Measurements from ENCODE around the gene CHIT1. TPM values are rescaled to one million over a fixed set of nuclear protein-coding genes. Genes with fewer than 3 reads are reported as not detected.

CHIT1 gene
- total RNA-seq, 1 donor from 2014 or later = 17.4 TPM

Other genes with a start within 250 kb of the CHIT1 start
- 48.7 TPM for gene TMEM183A, start 222.3 kb downstream of the CHIT1 start, total RNA-seq
- 0.55 TPM for gene PPFIA4, start 203.2 kb downstream of the CHIT1 start, total RNA-seq
- not detected for gene MYOG, start 143.7 kb downstream of the CHIT1 start, total RNA-seq
- gene ADORA1, start 101.9 kb downstream of the CHIT1 start, total RNA-seq = 2.7 TPM
- gene MYBPH, start 53.8 kb downstream of the CHIT1 start, total RNA-seq = 0.22 TPM
- 346 TPM for gene CHI3L1, start 43.0 kb downstream of the CHIT1 start, total RNA-seq
- gene BTG2, start 75.8 kb upstream of the CHIT1 start, total RNA-seq = 178 TPM
- gene FMOD, start 121.4 kb upstream of the CHIT1 start, total RNA-seq = 95.2 TPM
- gene PRELP, start 246.1 kb upstream of the CHIT1 start, total RNA-seq = 80.0 TPM